ENCODE measurements around the gene RTL10. TPM values are rescaled to one million over a fixed set of nuclear protein-coding genes. Genes with fewer than 3 reads are reported as not detected.

The RTL10 gene
- total RNA-seq, 2 donors from 2014 or later: 20.6 to 22.2 TPM

- Histone ChIP-seq H3K9me3 (ENCODE audit: control insufficient read depth, low read length) (no peaks in the 10 kb centered on the region), H3K9ac (ENCODE audit: extremely low read depth, low read length, poor library complexity, severe bottlenecking) (no peak overlapping the region), H3K4me3 (ENCODE audit: low read length) (no peak overlapping the region), H3K4me1 (ENCODE audit: control insufficient read depth, insufficient read depth, low read length) (no peaks in the 10 kb centered on the region), H3K36me3 (ENCODE audit: control insufficient read depth, insufficient read depth, low read length) (no peaks in the 10 kb centered on the region), H3K27ac (ENCODE audit: low read depth, low read length) (peak overlapping the region; percentile 10), H3K27me3 (ENCODE audit: control insufficient read depth, insufficient read depth, low read length, poor library complexity, severe bottlenecking) (no peaks in the 10 kb centered on the region)
- no peaks in the 10 kb centered on the region for H3K27me3 Mint-ChIP-seq (ENCODE audit: insufficient read depth)
- WGBS, 2 experiments (ENCODE audit: insufficient coverage in 1 of 2, insufficient read length in 1 of 2): 95 to 100% methylated on average over 2 to 7 of the region's 7 CpGs
- H3K9me3 Mint-ChIP-seq: no peaks in the 10 kb centered on the region
- H3K4me3 Mint-ChIP-seq: no peak overlapping the region
- H3K27ac Mint-ChIP-seq: no peak overlapping the region
- TF ChIP-seq CTCF (conservative IDR thresholded peaks at IDR 0.05): no peak
- no peaks in the 10 kb centered on the region for H3K36me3 Mint-ChIP-seq (ENCODE audit: low read depth)
- H3K4me1 Mint-ChIP-seq: no peaks in the 10 kb centered on the region
- DNase-seq: peak; percentile 42
These were observed 19.3 kb upstream of the RTL10 start for GRCh38 chr22:19873960-19874306.

GRCh38 chr22:19873138-19873959 lies 18.7 kb upstream of the RTL10 start:
- Mint-ChIP-seq H3K9me3 (no peaks in the 10 kb centered on the region), H3K4me1 (no peaks in the 10 kb centered on the region), H3K36me3 (ENCODE audit: low read depth) (no peaks in the 10 kb centered on the region), H3K27me3 (ENCODE audit: insufficient read depth) (no peaks in the 10 kb centered on the region), H3K27ac (no peak overlapping the region), H3K4me3 (no peak overlapping the region)
- no peak overlapping the region for H3K9ac ChIP-seq (ENCODE audit: extremely low read depth, low read length, poor library complexity, severe bottlenecking)
- TF ChIP-seq CTCF (conservative IDR thresholded peaks at IDR 0.05): no peak
- H3K36me3 ChIP-seq (ENCODE audit: control insufficient read depth, insufficient read depth, low read length): no peaks in the 10 kb centered on the region
- H3K27me3 ChIP-seq (ENCODE audit: control insufficient read depth, insufficient read depth, low read length, poor library complexity, severe bottlenecking): no peaks in the 10 kb centered on the region
- WGBS, 2 experiments (ENCODE audit: insufficient coverage in 1 of 2, insufficient read length in 1 of 2): 90 to 92% methylated on average over 12 to 27 of the region's 27 CpGs
- no peak overlapping the region for H3K4me3 ChIP-seq (ENCODE audit: low read length)
- no peaks in the 10 kb centered on the region for H3K9me3 ChIP-seq (ENCODE audit: control insufficient read depth, low read length)
- no peaks in the 10 kb centered on the region for H3K4me1 ChIP-seq (ENCODE audit: control insufficient read depth, insufficient read depth, low read length)
- DNase-seq: peak; percentile 39
- no peak overlapping the region for H3K27ac ChIP-seq (ENCODE audit: low read depth, low read length)

GRCh38 chr22:19872779-19873137 lies 18.1 kb upstream of the RTL10 start:
- no peaks in the 10 kb centered on the region for H3K4me1 Mint-ChIP-seq
- no peaks in the 10 kb centered on the region for H3K27me3 ChIP-seq (ENCODE audit: control insufficient read depth, insufficient read depth, low read length, poor library complexity, severe bottlenecking)
- no peak overlapping the region for H3K4me3 Mint-ChIP-seq
- WGBS, 2 experiments (ENCODE audit: insufficient coverage in 1 of 2, insufficient read length in 1 of 2): 87 to 93% methylated on average over 3 to 7 of the region's 7 CpGs
- peak; percentile 69 for DNase-seq
- H3K36me3 Mint-ChIP-seq (ENCODE audit: low read depth): no peaks in the 10 kb centered on the region
- no peaks in the 10 kb centered on the region for H3K36me3 ChIP-seq (ENCODE audit: control insufficient read depth, insufficient read depth, low read length)
- H3K27ac ChIP-seq (ENCODE audit: low read depth, low read length): no peak overlapping the region
- no peaks in the 10 kb centered on the region for H3K9me3 Mint-ChIP-seq
- no peaks in the 10 kb centered on the region for H3K4me1 ChIP-seq (ENCODE audit: control insufficient read depth, insufficient read depth, low read length)
- H3K9me3 ChIP-seq (ENCODE audit: control insufficient read depth, low read length): no peaks in the 10 kb centered on the region
- H3K27me3 Mint-ChIP-seq (ENCODE audit: insufficient read depth): no peaks in the 10 kb centered on the region
- no peak overlapping the region for H3K9ac ChIP-seq (ENCODE audit: extremely low read depth, low read length, poor library complexity, severe bottlenecking)
- no peak overlapping the region for H3K27ac Mint-ChIP-seq
- H3K4me3 ChIP-seq (ENCODE audit: low read length): no peak overlapping the region
- TF ChIP-seq CTCF (conservative IDR thresholded peaks at IDR 0.05): no peak
